ENCODE data around the gene NUDT3.

NUDT3 gene

DNA sequence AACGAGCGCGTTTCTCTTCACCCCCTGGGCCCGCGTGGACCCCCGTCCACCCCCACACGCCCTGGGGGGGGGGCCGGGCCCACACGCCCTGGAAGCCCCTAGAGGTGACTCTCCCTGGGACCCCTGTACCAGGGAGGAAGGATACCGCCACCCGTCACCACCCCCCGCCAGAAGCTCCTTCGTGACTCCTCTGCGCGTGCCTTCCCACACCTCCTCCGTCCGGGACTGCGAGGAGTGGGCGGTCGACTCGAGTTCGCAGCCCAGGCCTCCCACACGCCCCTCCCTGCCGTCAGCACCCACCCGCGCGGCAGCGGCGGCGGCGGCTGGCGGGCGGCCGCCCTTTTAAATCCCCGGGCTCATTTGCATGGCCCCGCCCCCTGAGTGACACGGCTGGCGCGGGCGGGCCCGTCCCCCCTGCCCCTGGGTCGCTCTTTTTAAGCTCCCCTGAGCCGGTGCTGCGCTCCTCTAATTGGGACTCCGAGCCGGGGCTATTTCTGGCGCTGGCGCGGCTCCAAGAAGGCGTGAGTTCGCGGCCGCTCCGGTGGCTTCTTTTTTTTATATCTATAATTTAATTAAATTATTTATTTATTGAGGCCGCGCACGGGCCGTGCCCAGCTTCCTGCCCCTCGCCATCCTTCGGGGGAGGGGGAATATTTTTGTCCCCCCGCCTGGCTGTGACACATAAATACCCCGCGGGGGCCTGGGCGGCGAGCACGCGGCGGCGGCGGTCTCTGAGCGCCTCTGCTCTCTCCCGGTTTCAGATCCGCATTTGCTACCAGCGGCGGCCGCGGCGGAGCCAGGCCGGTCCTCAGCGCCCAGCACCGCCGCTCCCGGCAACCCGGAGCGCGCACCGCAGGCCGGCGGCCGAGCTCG, 155.8 kb downstream of the NUDT3 start, which contains the start of gene HMGA1:
HMGA1 (plus strand) TSS at position 431 of the 873 bp plus-strand sequence. CDS start 3,908 bp downstream, outside the sequence.
- peak; percentile 82 for DNase-seq

- no peak for DNase-seq
Observed at GRCh38 chr6:34236131-34236442, 156.4 kb downstream of the NUDT3 start.

DNA sequence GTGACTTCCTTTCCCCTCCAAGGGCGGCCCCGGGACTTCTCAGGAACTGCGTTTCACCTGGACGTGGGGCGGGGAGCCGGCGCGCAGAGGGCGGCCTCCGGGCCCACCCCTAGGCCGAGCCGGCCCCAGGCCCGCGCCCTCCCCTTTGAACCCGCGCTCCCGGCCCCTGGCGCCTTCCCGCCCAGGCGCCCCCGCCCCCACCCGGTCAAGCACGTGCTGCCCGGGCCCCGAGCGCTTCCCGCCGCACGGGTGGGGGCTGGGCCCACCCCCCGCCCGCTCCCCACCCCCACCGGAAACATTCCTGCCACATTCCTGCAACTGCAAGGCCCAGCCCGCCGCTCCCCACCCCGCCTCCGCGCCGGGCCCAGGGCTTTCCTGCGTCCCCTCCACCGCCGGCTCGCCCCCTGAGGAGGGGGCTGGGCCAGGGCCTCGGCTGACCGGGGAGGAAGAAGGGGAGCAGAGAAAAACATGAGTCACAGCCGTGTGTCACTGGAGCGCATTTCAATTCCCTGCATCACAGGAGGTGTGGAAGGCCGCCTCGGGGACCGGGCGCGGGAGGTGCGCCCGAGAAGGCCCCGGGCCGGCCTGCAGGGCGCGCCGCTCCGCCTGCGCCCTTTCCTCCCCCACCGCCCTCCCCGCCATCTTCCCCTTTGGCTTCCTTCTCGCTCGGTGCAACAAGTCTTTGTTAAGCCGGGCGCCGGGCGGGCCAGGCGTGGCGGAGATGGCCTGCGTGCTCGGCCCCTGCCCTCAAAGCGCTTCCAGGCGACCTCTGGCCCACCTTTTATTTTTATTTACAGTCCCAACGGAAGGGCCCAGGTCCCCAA, 156.9 kb downstream of the NUDT3 start:
- DNase-seq: no peak

DNA sequence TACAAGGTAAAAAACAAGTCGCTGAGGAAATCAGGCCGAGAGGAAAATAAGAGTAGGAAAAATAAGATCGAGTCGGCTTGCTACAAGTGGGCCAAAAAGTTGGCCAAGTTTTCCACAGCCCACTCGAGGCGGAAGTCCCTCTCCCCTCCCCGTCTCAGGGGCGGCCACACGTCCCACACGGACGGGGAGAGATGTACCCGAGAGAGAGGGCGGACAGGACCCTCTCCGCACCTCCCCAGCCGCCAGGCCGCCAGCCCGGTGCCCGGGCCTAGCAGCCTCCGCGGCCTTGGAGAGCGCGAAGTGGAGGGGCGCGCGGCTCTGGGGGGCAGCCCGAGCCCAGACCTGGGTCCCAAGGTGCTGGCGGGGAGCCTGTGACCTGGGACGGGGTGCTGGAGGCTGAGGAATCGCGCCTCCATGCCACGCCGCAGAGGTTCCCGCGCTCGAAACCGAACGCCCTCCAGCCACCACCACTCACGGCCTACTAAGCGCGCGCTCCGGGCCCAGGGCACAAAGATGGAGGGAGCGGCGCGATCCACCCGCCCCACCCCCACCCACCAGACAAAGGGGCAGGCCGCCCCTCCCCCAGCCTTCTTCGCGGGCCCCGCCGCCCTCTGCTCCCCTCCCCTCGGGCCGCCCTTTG, 157.7 kb downstream of the NUDT3 start:
- no peak for DNase-seq

- DNase-seq: no peak
Observed at GRCh38 chr6:34233867-34234266, 158.6 kb downstream of the NUDT3 start.

- no peak for DNase-seq
Observed at GRCh38 chr6:34232901-34233300, 159.6 kb downstream of the NUDT3 start.

DNA sequence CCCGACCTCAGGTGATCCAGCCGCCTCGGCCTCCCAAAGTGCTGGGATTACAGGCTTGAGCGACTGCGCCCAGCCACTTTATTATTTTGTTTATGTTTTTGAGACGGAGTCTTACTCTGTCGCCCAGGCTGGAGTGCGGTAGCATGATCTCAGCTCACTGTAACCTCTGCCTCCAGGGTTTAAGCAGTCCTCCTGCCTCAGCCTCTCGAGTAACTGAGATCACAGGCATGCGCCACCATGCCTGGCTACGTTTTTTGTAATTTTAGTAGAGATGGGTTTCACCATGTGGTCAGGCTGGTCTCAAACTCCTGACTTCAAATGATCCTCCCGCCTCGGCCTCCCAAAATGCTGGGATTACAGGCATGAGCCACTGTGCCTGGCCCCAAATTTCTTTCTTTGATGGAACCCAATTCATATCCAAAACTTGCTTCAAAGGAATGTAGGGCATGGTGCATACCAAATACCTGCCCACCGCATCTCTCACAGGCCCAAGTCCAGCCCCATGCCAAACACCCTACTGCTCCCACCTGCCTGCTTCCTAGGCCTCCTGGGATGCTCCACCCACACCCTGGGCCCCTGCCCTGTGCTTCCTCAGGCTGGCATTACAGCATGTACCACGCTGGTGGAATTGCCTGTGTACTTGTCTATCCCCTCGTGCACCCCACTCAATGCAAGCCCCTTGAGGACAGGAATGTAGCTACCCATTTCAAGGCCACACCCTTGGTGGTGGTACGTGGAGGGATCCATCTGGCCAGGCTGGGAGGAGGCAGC, 160.7 kb downstream of the NUDT3 start:
- DNase-seq: no peak

GRCh38 chr6:34230653-34231371, 161.7 kb downstream of the NUDT3 start:
- DNase-seq: peak; percentile 34

GRCh38 chr6:34229877-34230276, 162.6 kb downstream of the NUDT3 start:
- DNase-seq: no peak
